HG03095 (cell line): ENCODE data around the gene ERCC4.

Experiments used
- ATAC-seq: cut with Tn5 transposase; IDR thresholded peaks from one replicate; pipeline ENCODE4 v1.9.1; 2021; ENCODE audit warnings: moderate library complexity; ENCODE audit not compliant: unreplicated experiment

The ERCC4 gene

GRCh38 chr16:13945744-13946485 is 26.0 kb downstream of the ERCC4 start:
- no peak for ATAC-seq

GRCh38 chr16:13948086-13948485 is 28.1 kb downstream of the ERCC4 start:
- ATAC-seq, result no peak

- no peak for ATAC-seq
Observed at GRCh38 chr16:13950821-13951547, 31.0 kb downstream of the ERCC4 start.

GRCh38 chr16:13951611-13952010 is 31.7 kb downstream of the ERCC4 start:
- ATAC-seq, result no peak

GRCh38 chr16:13953501-13953900 is 33.5 kb downstream of the ERCC4 start:
- no peak for ATAC-seq

- ATAC-seq, result no peak
Observed at GRCh38 chr16:13956635-13957196, 36.8 kb downstream of the ERCC4 start.

GRCh38 chr16:13957197-13958078 is 37.5 kb downstream of the ERCC4 start:
- ATAC-seq, result peak; percentile 59

GRCh38 chr16:13958474-13958873 is 38.5 kb downstream of the ERCC4 start:
- no peak for ATAC-seq

- ATAC-seq, result no peak
Observed at GRCh38 chr16:13959626-13960025, 39.7 kb downstream of the ERCC4 start.

- no peak for ATAC-seq
Observed at GRCh38 chr16:13961099-13961811, 41.3 kb downstream of the ERCC4 start.

GRCh38 chr16:13962232-13962631 is 42.3 kb downstream of the ERCC4 start:
- no peak for ATAC-seq

GRCh38 chr16:13968835-13969234 is 48.9 kb downstream of the ERCC4 start:
- ATAC-seq, result no peak

GRCh38 chr16:13969711-13970110 is 49.8 kb downstream of the ERCC4 start:
- ATAC-seq, result no peak

GRCh38 chr16:13970708-13971422 is 50.9 kb downstream of the ERCC4 start:
- ATAC-seq, result no peak

GRCh38 chr16:13973321-13974023 is 53.5 kb downstream of the ERCC4 start:
- ATAC-seq, result no peak

- no peak for ATAC-seq
Observed at GRCh38 chr16:13977177-13977576, 57.2 kb downstream of the ERCC4 start.

GRCh38 chr16:13982451-13982850 is 62.5 kb downstream of the ERCC4 start:
- ATAC-seq, result no peak

- no peak for ATAC-seq
Observed at GRCh38 chr16:13983625-13984024, 63.7 kb downstream of the ERCC4 start.

- ATAC-seq, result no peak
Observed at GRCh38 chr16:13984794-13985193, 64.8 kb downstream of the ERCC4 start.
